GM21515 (cell line): ENCODE data around the gene SNRPD1.
"Not testable (repeated sequence)": the region's sequence is repeated elsewhere in the genome, so short reads cannot be mapped to it uniquely, and the experiment has no call there.

Source experiments
- ATAC-seq: cut with Tn5 transposase; IDR thresholded peaks from one replicate; pipeline ENCODE4 v1.9.1; 2021; ENCODE audit not compliant: unreplicated experiment

Gene SNRPD1

DNA sequence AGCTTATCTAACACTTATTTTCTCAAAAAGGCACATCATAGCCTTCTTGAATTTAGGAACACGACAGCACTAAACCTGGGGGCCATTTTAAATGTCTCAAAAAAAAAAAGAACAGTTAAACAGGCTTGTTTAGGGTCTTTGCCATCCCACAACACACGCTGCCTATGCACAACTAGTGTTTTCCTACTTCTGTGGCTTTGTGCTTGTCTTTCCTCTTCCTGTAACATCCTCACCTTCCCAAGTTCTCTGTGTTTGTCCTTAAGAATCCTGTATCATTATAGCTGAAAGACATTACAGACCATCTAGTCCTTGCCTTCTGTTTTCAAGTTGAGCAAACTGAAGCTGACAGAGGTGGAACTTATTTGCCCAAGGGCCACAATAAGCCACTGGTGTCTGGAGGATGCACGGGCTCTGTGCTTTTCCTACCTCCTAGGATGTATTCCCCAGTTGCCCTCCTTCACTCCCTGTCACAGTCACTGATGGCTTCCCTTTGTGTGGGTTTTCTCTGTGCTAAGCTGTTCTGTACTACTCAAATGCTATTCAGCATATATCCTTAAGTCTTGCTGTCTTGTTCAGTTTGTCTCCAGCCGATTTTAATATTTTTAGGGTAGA is 22.6 kb downstream of the SNRPD1 start:
- ATAC-seq, result no peak

DNA sequence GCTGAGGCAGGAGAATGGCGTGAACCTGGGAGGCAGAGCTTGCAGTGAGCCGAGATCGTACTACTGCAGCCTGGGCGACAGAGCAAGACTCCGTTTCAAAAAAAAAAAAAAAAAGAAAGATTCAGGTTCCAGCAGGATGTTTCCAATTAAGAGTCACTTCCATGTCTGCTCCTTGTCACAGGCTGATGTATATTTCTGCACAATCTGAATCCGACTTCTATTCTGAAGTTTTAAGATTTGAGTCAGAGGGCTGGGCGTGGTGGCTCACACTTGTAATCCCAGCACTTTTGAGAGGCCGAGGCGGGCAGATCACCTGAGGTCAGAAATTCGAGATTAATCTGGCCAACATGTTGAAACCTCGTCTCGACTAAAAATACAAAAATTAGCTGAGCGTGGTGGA is 24.7 kb downstream of the SNRPD1 start:
- no peak for ATAC-seq

DNA sequence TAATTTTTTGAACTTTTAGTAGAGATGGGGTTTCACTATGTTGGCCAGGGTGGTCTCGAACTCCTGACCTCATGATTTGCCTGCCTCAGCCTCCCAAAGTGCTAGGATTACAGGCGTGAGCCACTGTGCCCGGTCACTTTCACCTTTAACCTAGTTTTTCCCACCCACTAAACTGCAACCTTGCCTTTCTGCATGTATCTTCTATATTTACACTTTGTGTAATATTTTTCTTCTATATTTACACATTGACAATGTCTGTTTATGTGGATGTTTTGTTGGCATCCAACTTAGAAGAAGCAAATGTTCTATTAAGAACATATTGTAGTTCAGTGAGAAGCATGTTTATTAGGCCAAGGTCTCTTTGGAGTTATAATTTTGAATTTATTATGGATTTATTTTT is 26.7 kb downstream of the SNRPD1 start:
- ATAC-seq, result no peak

DNA sequence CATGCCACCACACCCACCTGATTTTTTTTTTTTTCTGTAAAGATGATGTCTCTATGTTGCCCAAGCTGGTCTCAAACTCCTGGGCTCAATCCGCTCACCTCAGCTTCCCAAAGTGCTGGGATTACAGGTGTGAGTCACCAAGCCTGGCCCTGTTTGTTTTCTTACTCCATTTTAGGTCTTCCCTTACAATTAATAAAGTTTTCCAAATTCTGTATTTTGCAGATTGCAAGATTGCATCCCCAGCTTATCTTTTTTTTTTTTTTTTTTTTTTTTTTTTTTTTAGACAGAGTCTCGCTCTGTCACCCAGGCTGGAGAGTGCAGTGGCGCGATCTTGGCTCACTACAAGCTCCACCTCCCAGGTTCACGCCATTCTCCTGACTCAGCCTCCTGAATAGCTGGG is 28.3 kb downstream of the SNRPD1 start:
- not testable (repeated sequence) for ATAC-seq

DNA sequence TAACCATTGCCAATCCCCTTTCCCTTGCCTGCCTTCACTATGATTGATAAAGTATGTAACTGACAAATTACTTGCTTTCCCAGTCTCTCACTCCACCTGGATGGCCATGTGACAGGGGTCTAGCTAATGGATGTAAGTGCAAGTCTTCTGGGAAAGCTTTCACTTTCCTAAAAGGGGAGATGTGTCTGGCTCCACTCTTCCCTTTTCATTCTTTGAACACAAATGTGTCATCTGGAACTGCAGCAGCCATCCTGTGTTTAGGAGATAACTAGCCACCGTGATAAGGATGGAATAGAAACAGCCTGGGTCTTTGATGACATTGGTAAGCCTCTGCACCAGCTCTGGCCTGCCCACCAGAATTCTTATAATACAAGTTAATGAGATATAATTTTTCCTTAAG is 38.2 kb downstream of the SNRPD1 start:
- ATAC-seq, result no peak

DNA sequence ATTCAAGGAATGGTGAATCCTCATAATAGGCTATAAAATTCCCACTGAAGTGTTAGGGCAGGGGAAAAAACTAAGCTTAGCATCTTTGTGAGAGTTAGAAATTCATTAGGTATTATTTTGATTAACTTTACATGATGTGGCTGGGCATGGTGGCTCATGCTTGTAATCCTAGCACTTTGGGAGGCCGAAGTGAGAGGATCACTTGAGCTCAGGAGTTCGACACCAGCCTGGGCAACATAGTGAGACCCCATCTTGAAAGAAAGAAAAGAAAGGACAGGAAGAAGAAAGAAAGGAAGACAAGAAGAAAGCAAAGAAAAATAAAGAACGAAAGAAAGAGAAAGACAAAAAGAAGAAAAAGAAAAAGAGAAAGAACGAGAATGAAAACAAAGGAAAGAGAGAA is 40.0 kb downstream of the SNRPD1 start:
- ATAC-seq, result no peak

DNA sequence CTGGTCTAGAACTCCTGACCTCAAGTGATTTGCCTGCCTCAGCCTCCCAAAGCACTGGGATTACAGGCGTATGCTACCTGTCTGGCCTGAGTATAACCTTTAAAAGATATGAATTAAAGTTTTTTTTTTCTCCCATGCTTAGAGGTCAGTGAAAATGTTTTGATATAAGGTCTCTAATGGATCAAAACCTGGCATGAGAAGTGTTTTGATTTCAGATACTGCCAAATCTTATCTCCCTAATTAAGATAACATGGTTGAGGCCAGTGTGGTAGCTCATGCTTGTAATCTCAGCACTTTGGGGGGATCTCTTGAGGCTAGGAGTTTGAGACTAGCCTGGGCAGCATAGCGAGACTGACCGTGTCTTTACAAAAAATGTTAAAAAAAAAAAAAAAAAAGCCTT is 41.2 kb downstream of the SNRPD1 start:
- no peak for ATAC-seq

DNA sequence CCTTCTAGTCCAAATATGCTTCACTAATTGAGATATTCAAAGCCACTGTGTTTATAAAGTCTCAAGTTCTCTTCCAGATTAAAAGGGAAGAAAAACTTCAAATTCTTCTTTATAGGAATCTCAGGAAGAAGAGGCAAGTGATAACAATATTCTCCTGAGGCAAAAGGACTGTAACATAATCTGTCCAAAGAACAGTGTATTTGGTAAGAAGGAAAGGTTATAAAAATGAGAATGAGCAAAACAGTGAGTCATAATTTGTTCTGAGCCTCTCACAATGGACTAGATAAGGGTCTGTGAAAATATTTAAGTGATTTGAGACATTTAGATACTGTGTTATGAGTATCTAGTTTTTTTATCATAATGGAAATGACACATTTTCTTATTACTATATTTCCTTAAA is 44.3 kb downstream of the SNRPD1 start:
- ATAC-seq, result no peak

DNA sequence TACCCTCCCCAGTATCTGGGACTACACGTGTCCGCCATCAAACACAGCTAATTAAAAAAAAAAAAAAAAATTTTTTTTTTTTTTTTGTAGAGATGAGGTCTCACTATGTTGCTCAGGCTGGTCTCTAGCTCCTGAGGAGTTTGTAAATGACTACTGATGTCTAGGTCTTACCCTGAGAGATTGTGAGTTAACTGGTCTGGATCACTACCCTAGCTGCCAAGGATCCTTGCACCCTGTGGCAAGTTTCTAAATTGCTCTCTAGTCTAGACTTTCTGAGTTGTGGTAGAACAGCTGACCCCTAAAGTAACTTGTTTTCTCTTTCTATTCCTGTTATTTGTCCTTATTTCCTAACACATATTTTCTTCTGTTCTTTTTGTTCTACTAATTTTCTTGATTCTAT is 48.0 kb downstream of the SNRPD1 start:
- no peak for ATAC-seq

DNA sequence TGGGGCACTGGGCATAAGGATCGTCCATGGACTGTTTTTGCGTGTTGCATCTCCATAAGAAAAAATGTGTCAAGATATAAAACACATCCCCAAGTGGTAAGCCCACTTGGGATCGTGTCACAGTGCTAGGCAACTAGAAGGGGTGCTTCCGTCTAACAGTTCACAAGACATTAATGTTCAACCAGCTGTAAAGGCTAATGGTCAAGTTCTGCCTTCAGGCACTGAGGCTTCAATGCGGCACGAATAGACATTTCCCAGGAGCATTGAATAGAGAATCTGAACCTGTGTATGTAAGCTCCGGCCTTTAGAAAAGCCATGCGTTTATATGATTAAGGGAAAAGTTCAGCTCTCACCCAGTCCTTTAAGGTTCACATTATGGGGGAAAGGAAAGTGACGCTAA is 50.5 kb downstream of the SNRPD1 start:
- no peak for ATAC-seq

DNA sequence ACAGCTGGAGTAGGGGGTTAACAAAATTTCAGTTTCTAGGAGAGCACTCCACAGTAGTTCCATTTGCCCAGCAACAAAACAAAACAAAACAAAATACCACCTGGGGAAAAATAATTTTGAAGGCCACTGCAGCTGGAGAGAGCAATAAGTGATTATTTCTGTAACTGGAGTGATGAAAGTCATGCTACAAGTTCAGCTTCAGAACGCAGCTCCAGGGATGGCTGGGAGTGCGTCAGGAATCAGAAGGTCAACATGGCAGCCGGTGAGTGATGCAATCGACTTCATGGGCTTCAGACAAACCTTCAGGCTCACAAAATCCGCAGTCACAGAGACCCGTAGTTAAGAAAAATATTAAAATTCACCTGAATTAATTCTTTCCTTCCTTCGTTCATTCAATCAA is 51.5 kb downstream of the SNRPD1 start:
- no peak for ATAC-seq

DNA sequence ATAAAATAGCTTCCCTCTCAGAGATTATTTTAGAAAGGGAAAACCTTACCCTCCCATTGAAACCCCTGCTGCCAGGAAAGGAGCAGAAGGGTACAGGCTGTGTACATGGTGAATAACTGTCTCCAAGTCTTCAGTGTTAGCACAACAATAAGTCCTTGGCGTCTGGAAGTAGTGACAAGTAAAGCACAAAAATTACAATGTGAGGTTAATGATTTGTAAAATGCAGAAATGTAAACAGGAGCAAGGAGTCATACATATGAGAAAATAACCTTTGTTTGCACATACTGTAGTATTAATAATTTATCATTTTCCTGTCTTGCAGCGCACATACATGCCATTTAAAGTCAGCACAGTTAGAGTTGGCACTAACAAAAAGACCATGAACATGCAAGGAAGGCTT is 52.0 kb downstream of the SNRPD1 start:
- no peak for ATAC-seq

DNA sequence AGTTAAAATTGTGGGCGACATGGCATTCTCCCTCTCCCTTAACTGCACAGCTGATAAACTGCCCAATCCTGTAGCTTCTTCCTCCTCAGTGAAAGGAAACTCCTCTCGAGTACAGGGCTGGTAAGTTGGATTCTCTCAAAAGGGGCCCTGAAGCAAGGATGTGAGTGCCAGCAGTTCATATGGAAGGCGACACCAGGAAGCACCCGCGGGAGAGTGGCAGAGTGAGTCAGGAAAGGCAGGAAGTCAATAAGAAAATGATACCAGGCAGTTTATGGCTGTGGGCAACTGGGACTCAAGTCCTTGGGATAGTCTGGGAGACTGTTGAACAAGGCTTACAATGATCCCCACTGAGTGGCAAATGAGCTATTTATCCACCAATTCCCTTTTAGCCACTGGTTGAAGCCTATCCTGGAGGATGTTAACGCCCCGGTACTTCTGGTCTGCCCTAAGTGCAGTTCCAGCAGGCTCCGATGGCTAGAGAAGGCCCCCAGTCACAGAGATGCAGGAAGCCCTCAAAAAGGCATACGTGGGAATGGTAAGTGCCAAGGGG is 57.7 kb downstream of the SNRPD1 start:
- no peak for ATAC-seq

DNA sequence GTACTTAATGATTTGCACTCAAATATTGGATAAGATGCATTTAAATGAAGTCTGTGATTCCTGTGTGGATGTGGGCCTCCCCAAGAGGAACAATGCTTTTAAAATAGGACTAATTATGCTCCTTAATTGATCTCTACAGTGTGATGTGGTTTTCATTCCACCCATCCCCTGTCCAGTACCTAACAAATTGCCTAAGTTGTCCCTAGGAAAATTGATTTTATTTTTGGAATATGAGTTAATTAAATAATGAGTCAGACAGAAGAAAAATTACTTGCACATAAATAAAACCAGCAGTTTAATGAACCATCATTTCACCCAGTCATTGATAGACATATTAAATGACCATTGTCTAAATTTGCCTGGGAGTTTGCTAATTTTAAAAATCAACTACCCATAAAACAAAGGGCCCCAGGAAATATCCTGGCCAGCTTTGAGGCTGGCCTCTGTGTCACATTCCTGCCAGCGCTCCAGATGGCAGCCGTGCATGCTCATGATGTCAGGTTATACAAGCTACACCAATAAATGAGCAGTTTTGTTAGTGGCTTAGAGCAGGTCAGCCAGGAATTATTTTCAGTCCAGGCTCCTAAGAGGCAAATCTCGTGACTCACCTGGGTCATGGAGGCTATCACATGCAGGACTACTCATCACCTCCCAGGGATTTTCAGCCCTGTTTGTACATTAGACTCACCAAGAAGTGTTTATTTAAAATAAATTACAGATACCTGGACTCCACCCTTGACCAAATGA is 60.6 kb downstream of the SNRPD1 start:
- ATAC-seq, result no peak

DNA sequence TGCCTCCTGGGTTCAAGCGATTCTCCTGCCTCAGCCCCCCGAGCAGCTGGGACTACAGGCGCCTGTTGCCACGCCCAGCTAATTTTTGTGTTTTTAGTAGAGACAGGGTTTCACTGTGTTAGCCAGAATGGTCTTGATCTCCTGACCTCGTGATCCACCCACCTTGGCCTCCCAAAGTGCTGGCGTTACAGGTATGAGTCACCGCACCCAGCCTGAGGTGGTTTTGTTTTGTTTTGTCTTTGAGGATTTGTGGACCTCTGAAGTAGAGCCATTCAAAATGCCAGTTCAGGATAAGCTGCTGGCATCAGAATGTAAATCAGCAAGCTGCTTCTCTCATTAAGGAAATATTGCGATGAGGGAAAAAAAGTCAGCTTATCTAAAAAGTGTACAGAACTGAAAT is 63.2 kb downstream of the SNRPD1 start:
- ATAC-seq, result not testable (repeated sequence)

DNA sequence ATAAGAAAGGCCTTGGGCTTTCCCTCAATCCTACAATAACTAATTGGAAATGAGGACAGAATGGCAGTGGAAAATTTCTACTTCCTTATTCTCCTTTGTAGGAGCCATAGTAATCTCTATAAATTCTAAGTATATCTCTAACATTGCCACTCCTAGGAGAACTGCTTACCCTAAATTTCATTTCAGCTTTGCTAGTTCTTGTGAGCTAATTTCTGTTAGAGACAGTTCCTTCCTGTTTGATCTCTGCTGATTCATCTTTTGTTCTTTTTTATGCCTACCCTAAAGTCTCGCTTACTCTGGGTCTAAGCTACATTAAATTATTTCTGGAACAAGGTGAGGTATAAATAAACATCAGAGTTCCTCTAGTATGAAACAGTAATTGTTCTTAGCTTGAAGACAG is 66.7 kb downstream of the SNRPD1 start:
- ATAC-seq, result no peak

DNA sequence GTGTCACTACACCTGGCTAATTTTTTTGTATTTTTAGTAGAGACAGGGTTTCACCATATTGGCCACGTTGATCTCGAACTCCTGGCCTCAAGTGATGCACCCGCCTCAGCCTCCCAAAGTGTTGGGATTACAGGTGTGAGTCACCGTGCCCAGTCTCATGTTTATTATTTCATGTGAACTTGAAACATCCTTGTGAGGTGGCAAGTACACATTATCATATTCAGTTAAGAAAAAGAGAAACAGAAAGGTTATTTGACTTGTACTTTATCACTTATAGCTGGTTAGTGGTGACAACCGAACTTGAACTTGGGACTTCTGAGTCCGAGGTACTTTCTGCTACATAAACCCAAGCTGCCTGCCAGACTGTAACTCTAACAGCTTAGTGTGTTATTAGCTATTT is 68.0 kb downstream of the SNRPD1 start:
- ATAC-seq, result no peak

DNA sequence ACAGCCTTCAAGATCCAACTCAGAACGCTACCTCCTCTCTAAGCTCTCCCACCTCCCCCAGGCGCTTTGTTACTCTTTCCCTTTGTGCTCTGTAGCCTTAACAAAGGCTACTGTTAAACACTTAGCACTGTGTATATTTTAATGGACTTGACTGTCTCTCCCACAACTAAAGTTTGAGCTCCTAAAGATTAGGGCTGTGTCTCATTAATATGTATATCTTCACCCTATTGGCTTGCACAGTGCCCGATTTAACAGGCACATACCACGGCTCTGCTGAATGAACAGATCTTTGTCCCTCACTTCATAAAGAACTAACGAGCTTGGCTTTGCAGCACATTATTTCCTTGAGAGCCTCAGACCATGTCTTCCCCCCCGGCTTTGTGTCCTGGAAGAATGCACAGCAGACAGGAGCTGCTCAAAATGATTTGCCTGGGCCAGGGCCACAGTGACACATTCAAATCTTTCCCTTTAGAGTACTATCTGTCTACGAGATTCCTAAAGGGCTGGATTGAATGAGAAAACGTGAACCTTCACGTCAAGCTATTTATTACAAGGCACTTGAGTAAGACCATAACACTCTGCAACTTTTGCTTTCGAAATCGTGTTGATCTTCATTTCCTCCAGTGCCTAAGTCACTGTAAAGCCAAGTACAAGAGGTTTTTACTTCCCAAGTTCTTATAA is 70.4 kb downstream of the SNRPD1 start:
- ATAC-seq, result no peak
